Keratinocyte (primary cell): Measurements from ENCODE around the gene DGCR6L.
"Not testable (repeated sequence)": the region's sequence is repeated elsewhere in the genome, so short reads cannot be mapped to it uniquely, and the experiment has no call there.

Source experiments
- EZH2 ChIP-seq: IDR thresholded peaks from one replicate; pipeline ENCODE4 v1.6.1; 2012; ENCODE audit warnings: inconsistent platforms, mild to moderate bottlenecking, low read length, moderate library complexity
- TF ChIP-seq, protein P1 (sequence below), 3 experiments: IDR thresholded peaks in 1 of 3; conservative IDR thresholded peaks in 1 of 3; optimal IDR thresholded peaks in 1 of 3; 2 replicates in 2 of 3; 3 replicates in 1 of 3; pipeline versions ENCODE3 to v1.5.1; 2011; ENCODE audit warnings: low read length in 3 of 3, mild to moderate bottlenecking in 3 of 3, moderate library complexity in 2 of 3, control low read depth in 1 of 3, inconsistent platforms in 1 of 3; ENCODE audit not compliant: insufficient read depth in 2 of 3; ENCODE audit errors: extremely low read depth in 1 of 3

DNA sequence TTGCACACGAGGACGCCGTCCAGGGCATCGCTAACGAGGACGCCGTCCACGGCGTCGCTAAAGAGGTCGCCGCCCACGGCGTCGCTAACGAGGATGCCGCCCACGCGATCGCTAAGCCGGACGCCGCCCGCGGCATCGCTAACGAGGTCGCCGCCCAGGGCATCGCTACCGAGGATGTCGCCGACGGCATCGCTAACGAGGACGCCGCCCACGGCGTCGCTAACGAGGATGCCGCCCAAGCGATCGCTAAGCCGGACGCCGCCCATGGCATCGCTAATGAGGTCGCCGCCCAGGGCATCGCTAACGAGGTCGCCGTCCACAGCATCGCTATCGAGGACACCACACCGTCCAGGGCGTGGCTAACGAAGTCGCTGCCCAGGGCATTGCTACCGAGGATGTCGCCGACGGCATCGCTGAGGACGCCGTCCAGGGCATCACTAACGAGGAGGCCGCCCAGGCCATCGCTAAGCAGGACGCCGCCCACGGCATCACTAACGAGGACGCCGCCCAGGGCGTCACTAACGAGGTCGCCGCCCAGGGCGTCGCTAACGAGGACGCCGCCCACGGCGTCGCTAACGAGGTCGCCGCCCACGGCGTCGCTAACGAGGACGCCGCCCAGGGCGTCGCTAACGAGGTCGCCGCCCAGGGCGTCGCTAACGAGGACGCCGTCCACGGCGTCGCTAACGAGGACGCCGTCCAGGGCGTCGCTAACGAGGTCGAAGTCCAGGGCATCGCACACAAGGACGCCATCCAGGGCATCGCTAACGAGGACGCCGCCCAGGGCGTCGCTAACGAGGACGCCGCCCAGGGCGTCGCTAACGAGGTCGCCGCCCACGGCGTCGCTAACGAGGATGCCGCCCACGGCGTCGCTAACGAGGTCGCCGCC lies 41.2 kb upstream of the DGCR6L start:
- TF ChIP-seq, protein P1, sequence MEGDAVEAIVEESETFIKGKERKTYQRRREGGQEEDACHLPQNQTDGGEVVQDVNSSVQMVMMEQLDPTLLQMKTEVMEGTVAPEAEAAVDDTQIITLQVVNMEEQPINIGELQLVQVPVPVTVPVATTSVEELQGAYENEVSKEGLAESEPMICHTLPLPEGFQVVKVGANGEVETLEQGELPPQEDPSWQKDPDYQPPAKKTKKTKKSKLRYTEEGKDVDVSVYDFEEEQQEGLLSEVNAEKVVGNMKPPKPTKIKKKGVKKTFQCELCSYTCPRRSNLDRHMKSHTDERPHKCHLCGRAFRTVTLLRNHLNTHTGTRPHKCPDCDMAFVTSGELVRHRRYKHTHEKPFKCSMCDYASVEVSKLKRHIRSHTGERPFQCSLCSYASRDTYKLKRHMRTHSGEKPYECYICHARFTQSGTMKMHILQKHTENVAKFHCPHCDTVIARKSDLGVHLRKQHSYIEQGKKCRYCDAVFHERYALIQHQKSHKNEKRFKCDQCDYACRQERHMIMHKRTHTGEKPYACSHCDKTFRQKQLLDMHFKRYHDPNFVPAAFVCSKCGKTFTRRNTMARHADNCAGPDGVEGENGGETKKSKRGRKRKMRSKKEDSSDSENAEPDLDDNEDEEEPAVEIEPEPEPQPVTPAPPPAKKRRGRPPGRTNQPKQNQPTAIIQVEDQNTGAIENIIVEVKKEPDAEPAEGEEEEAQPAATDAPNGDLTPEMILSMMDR (optimal IDR thresholded peaks at IDR 0.05 in 1 of 3, IDR thresholded peaks at IDR 0.05 in 1 of 3, conservative IDR thresholded peaks at IDR 0.05 in 1 of 3; ENCODE audit: extremely low read depth in 1 of 3, insufficient read depth in 2 of 3, low read length in 3 of 3): not testable (repeated sequence)
- TF ChIP-seq EZH2: not testable (repeated sequence)
